ENCODE data around the gene CHMP4B. TPM values are rescaled to one million over a fixed set of nuclear protein-coding genes. Genes with fewer than 3 reads are reported as not detected.
A peak's percentile ranks its signal among the peaks of the same experiment; 100 is the strongest.

CHMP4B gene
- 55.0 TPM for polyA plus RNA-seq (2013, experiment 1 of 2)
- 69.4 TPM for polyA plus RNA-seq (2013, experiment 2 of 2)

- no peaks in the 10 kb centered on the region for H3K9me3 ChIP-seq (ENCODE audit: insufficient read depth, low read depth, low read length)
These were observed at the start of gene CHMP4B for GRCh38 chr20:33810885-33811775. Gene CHMP4B, plus strand, starts transcription at chr20:33811348. Its CDS starts 121 bp downstream, at chr20:33811469.

GRCh38 chr20:33761698-33762250 lies 49.4 kb upstream of the CHMP4B start:
- Histone ChIP-seq H3K27ac (ENCODE audit: low read depth, low read length) (no peak overlapping the region), H3K4me1 (ENCODE audit: insufficient read depth, low read length) (no peaks in the 10 kb centered on the region)
- WGBS, result 95% methylated on average over 13 of the region's 13 CpGs

More at GRCh38 chr20:33810885-33811775, at the start of gene CHMP4B:
- peaks cover 12% of the 10 kb centered on the region for H3K4me1 ChIP-seq (ENCODE audit: insufficient read depth, low read length)
- H3K36me3 ChIP-seq (ENCODE audit: insufficient read depth, low read length), result no peaks in the 10 kb centered on the region
- H3K27me3 ChIP-seq (ENCODE audit: insufficient read depth, low read length), result no peaks in the 10 kb centered on the region
- under 1% methylated on average over 71 of the region's 71 CpGs for WGBS
- peak within 1 kb of the TSS; percentile 75 for H3K27ac ChIP-seq (ENCODE audit: low read depth, low read length)
- H3K9ac ChIP-seq (ENCODE audit: low read depth, low read length), result peak within 1 kb of the TSS; percentile 95
- peak within 1 kb of the TSS; percentile 97 for H3K4me3 ChIP-seq (ENCODE audit: low read length)

GRCh38 chr20:33765099-33765498 lies 46.0 kb upstream of the CHMP4B start:
- H3K4me3 ChIP-seq (ENCODE audit: low read length), result no peak overlapping the region
- WGBS, result 87% methylated on average over 2 of the region's 2 CpGs
- H3K27ac ChIP-seq (ENCODE audit: low read depth, low read length), result no peak overlapping the region
- H3K4me1 ChIP-seq (ENCODE audit: insufficient read depth, low read length), result no peaks in the 10 kb centered on the region
- H3K9ac ChIP-seq (ENCODE audit: low read depth, low read length), result no peak overlapping the region
- H3K27me3 ChIP-seq (ENCODE audit: insufficient read depth, low read length), result no peaks in the 10 kb centered on the region
- no peaks in the 10 kb centered on the region for H3K36me3 ChIP-seq (ENCODE audit: insufficient read depth, low read length)
- no peaks in the 10 kb centered on the region for H3K9me3 ChIP-seq (ENCODE audit: insufficient read depth, low read depth, low read length)

More at GRCh38 chr20:33761698-33762250, 49.4 kb upstream of the CHMP4B start:
- Histone ChIP-seq H3K9me3 (ENCODE audit: insufficient read depth, low read depth, low read length) (no peaks in the 10 kb centered on the region), H3K9ac (ENCODE audit: low read depth, low read length) (no peak overlapping the region), H3K36me3 (ENCODE audit: insufficient read depth, low read length) (peaks cover 6% of the 10 kb centered on the region; the same call in 1 of the 2 replicates), H3K27me3 (ENCODE audit: insufficient read depth, low read length) (no peaks in the 10 kb centered on the region), H3K4me3 (ENCODE audit: low read length) (no peak overlapping the region)

- Histone ChIP-seq H3K27me3 (ENCODE audit: insufficient read depth, low read length) (no peaks in the 10 kb centered on the region), H3K4me3 (ENCODE audit: low read length) (no peak overlapping the region), H3K4me1 (ENCODE audit: insufficient read depth, low read length) (no peaks in the 10 kb centered on the region), H3K27ac (ENCODE audit: low read depth, low read length) (no peak overlapping the region), H3K36me3 (ENCODE audit: insufficient read depth, low read length) (no peaks in the 10 kb centered on the region), H3K9ac (ENCODE audit: low read depth, low read length) (no peak overlapping the region), H3K9me3 (ENCODE audit: insufficient read depth, low read depth, low read length) (no peaks in the 10 kb centered on the region)
- 98% methylated on average over 5 of the region's 5 CpGs for WGBS
These were observed 45.6 kb upstream of the CHMP4B start for GRCh38 chr20:33765592-33765991.

GRCh38 chr20:33766686-33767085 lies 44.5 kb upstream of the CHMP4B start:
- Histone ChIP-seq H3K27me3 (ENCODE audit: insufficient read depth, low read length) (no peaks in the 10 kb centered on the region), H3K9me3 (ENCODE audit: insufficient read depth, low read depth, low read length) (no peaks in the 10 kb centered on the region), H3K9ac (ENCODE audit: low read depth, low read length) (no peak overlapping the region), H3K4me3 (ENCODE audit: low read length) (no peak overlapping the region), H3K36me3 (ENCODE audit: insufficient read depth, low read length) (no peaks in the 10 kb centered on the region), H3K27ac (ENCODE audit: low read depth, low read length) (no peak overlapping the region), H3K4me1 (ENCODE audit: insufficient read depth, low read length) (no peaks in the 10 kb centered on the region)
- WGBS, result 93% methylated on average over 9 of the region's 9 CpGs

GRCh38 chr20:33767777-33768138 lies 43.4 kb upstream of the CHMP4B start:
- WGBS, result 91% methylated on average over 2 of the region's 2 CpGs
- Histone ChIP-seq H3K9me3 (ENCODE audit: insufficient read depth, low read depth, low read length) (no peaks in the 10 kb centered on the region), H3K27ac (ENCODE audit: low read depth, low read length) (no peak overlapping the region), H3K27me3 (ENCODE audit: insufficient read depth, low read length) (no peaks in the 10 kb centered on the region), H3K4me3 (ENCODE audit: low read length) (no peak overlapping the region), H3K4me1 (ENCODE audit: insufficient read depth, low read length) (no peaks in the 10 kb centered on the region), H3K9ac (ENCODE audit: low read depth, low read length) (no peak overlapping the region), H3K36me3 (ENCODE audit: insufficient read depth, low read length) (no peaks in the 10 kb centered on the region)

- no peak overlapping the region for H3K4me3 ChIP-seq (ENCODE audit: low read length)
- no peak overlapping the region for H3K9ac ChIP-seq (ENCODE audit: low read depth, low read length)
- H3K27me3 ChIP-seq (ENCODE audit: insufficient read depth, low read length), result no peaks in the 10 kb centered on the region
- 52% methylated on average over 2 of the region's 4 CpGs for WGBS
- H3K4me1 ChIP-seq (ENCODE audit: insufficient read depth, low read length), result no peaks in the 10 kb centered on the region
- no peaks in the 10 kb centered on the region for H3K36me3 ChIP-seq (ENCODE audit: insufficient read depth, low read length)
- H3K9me3 ChIP-seq (ENCODE audit: insufficient read depth, low read depth, low read length), result no peaks in the 10 kb centered on the region
- no peak overlapping the region for H3K27ac ChIP-seq (ENCODE audit: low read depth, low read length)
These were observed 42.1 kb upstream of the CHMP4B start for GRCh38 chr20:33769043-33769442.

- H3K27me3 ChIP-seq (ENCODE audit: insufficient read depth, low read length), result no peaks in the 10 kb centered on the region
- H3K9ac ChIP-seq (ENCODE audit: low read depth, low read length), result no peak overlapping the region
- no peaks in the 10 kb centered on the region for H3K36me3 ChIP-seq (ENCODE audit: insufficient read depth, low read length)
- no peak overlapping the region for H3K27ac ChIP-seq (ENCODE audit: low read depth, low read length)
- H3K4me1 ChIP-seq (ENCODE audit: insufficient read depth, low read length), result no peaks in the 10 kb centered on the region
- H3K4me3 ChIP-seq (ENCODE audit: low read length), result no peak overlapping the region
- H3K9me3 ChIP-seq (ENCODE audit: insufficient read depth, low read depth, low read length), result no peaks in the 10 kb centered on the region
- 91% methylated on average over 10 of the region's 10 CpGs for WGBS
These were observed 41.1 kb upstream of the CHMP4B start for GRCh38 chr20:33770005-33770404.

GRCh38 chr20:33771938-33772337 lies 39.2 kb upstream of the CHMP4B start:
- no peaks in the 10 kb centered on the region for H3K27me3 ChIP-seq (ENCODE audit: insufficient read depth, low read length)
- H3K36me3 ChIP-seq (ENCODE audit: insufficient read depth, low read length), result no peaks in the 10 kb centered on the region
- no peak overlapping the region for H3K4me3 ChIP-seq (ENCODE audit: low read length)
- 93% methylated on average over 5 of the region's 5 CpGs for WGBS
- no peak overlapping the region for H3K9ac ChIP-seq (ENCODE audit: low read depth, low read length)
- no peaks in the 10 kb centered on the region for H3K4me1 ChIP-seq (ENCODE audit: insufficient read depth, low read length)
- H3K9me3 ChIP-seq (ENCODE audit: insufficient read depth, low read depth, low read length), result no peaks in the 10 kb centered on the region
- no peak overlapping the region for H3K27ac ChIP-seq (ENCODE audit: low read depth, low read length)

GRCh38 chr20:33772439-33772838 lies 38.7 kb upstream of the CHMP4B start:
- Histone ChIP-seq H3K9ac (ENCODE audit: low read depth, low read length) (no peak overlapping the region), H3K9me3 (ENCODE audit: insufficient read depth, low read depth, low read length) (no peaks in the 10 kb centered on the region), H3K27ac (ENCODE audit: low read depth, low read length) (no peak overlapping the region), H3K4me1 (ENCODE audit: insufficient read depth, low read length) (no peaks in the 10 kb centered on the region), H3K4me3 (ENCODE audit: low read length) (no peak overlapping the region), H3K27me3 (ENCODE audit: insufficient read depth, low read length) (no peaks in the 10 kb centered on the region), H3K36me3 (ENCODE audit: insufficient read depth, low read length) (no peaks in the 10 kb centered on the region)
- WGBS, result 89% methylated on average over 3 of the region's 3 CpGs

GRCh38 chr20:33773412-33774089 lies 37.6 kb upstream of the CHMP4B start:
- 96% methylated on average over 2 of the region's 2 CpGs for WGBS
- H3K9ac ChIP-seq (ENCODE audit: low read depth, low read length), result no peak overlapping the region
- H3K9me3 ChIP-seq (ENCODE audit: insufficient read depth, low read depth, low read length), result no peaks in the 10 kb centered on the region
- H3K4me3 ChIP-seq (ENCODE audit: low read length), result no peak overlapping the region
- H3K36me3 ChIP-seq (ENCODE audit: insufficient read depth, low read length), result no peaks in the 10 kb centered on the region
- no peak overlapping the region for H3K27ac ChIP-seq (ENCODE audit: low read depth, low read length)
- H3K27me3 ChIP-seq (ENCODE audit: insufficient read depth, low read length), result no peaks in the 10 kb centered on the region
- H3K4me1 ChIP-seq (ENCODE audit: insufficient read depth, low read length), result no peaks in the 10 kb centered on the region

Measured in HUES64 (cell line).